K562 (cell line): Measurements from ENCODE around the gene SLC36A2. TPM values are rescaled to one million over a fixed set of nuclear protein-coding genes. Genes with fewer than 3 reads are reported as not detected.

ENCODE experiments used
- ATAC-seq: fragments of 200-7000 bp; cut with Tn5 transposase; 3 replicates; pipeline ENCODE4 v1.9.1; 2020; ENCODE audit warnings: moderate library complexity
- BruUV-seq: library from RNA; stranded (reverse); fragments of 400-500 nt; replicated peaks from 2 replicates; lab custom pipeline; 2021; lab: Mats Ljungman, UMichigan
- CTCF ChIA-PET: fragments of 300-600 bp; formaldehyde crosslinking; extraction: SDS; loops from one replicate; lab custom pipeline; 2021; ENCODE audit warnings: low intra/inter-chr PET ratio; lab: Yijun Ruan, JAX
- POLR2A ChIA-PET: fragments of 300-600, 350-650 bp; sonication (Branson Sonifier 250); formaldehyde crosslinking; extraction: SDS; loops from one replicate; lab custom pipeline; 2021; ENCODE audit warnings: antibody characterized with exemption, inconsistent platforms; lab: Yijun Ruan, JAX
- DNase-seq, 4 experiments: peaks; one replicate each; pipeline versions ENCODE4 v3.0.0 to v3.0.0-alpha.2; 2011 to 2018; ENCODE audit warnings: low spot score in 3 of 4, mixed read lengths in 3 of 4; ENCODE audit errors: extremely low read depth in 1 of 4
- FAIRE-seq: peaks from 2 replicates; lab custom pipeline; 2011; peaks lifted over from hg19 to GRCh38; lab: Jason Lieb, UNC
- H2AFZ ChIP-seq: 2 replicates; pipeline ENCODE4 v1.6.0; 2011; ENCODE audit warnings: low read depth, low read length, control low read depth, inconsistent platforms
- H3K27ac ChIP-seq: fragments of 200-600 bp; 3 replicates; pipeline ENCODE4 v1.8.0; 2011; ENCODE audit warnings: low read depth, mild to moderate bottlenecking, control low read depth, inconsistent platforms, low read length, moderate library complexity, mixed read lengths; ENCODE audit errors: extremely low read depth
- H3K27me3 ChIP-seq, 2 experiments: fragments of 300-600 bp in 1 of 2; 2 replicates in 1 of 2; 3 replicates in 1 of 2; pipeline versions ENCODE4 v1.6.0 to v1.8.0; 2011; ENCODE audit warnings: inconsistent platforms in 2 of 2, low read length in 2 of 2, mild to moderate bottlenecking in 1 of 2, mixed read lengths in 1 of 2, moderate library complexity in 1 of 2; ENCODE audit not compliant: control insufficient read depth in 2 of 2, insufficient read depth in 2 of 2
- H3K36me3 ChIP-seq: fragments of 300-600 bp; 3 replicates; pipeline ENCODE4 v1.8.0; 2011; ENCODE audit warnings: mild to moderate bottlenecking, low read length, inconsistent platforms; ENCODE audit not compliant: control insufficient read depth, insufficient read depth
- H3K4me1 ChIP-seq, 2 experiments: fragments of 200-600 bp in 1 of 2; replicated peaks in 1 of 2; 2 replicates in 1 of 2; 3 replicates in 1 of 2; pipeline versions ENCODE4 v1.5.1 to v1.8.0; 2011; ENCODE audit warnings: inconsistent platforms in 2 of 2, low read length in 2 of 2, mild to moderate bottlenecking in 1 of 2, mixed read lengths in 1 of 2, moderate library complexity in 1 of 2; ENCODE audit not compliant: control insufficient read depth in 2 of 2, insufficient read depth in 2 of 2
- H3K4me2 ChIP-seq: 2 replicates; pipeline ENCODE4 v1.6.1; 2011; ENCODE audit warnings: low read length, control low read depth, inconsistent platforms, mixed read lengths; ENCODE audit not compliant: insufficient read depth
- H3K4me3 ChIP-seq: fragments of 200-600 bp; sonication (generic), shearing (Covaris generic); 2 replicates; pipeline ENCODE4 v1.5.1; 2016; ENCODE audit warnings: control low read depth, inconsistent platforms
- H3K79me2 ChIP-seq: fragments of 200-600 bp; 3 replicates; pipeline ENCODE4 v1.8.0; 2011; ENCODE audit warnings: low read length, inconsistent platforms; ENCODE audit not compliant: control insufficient read depth, insufficient read depth
- H3K9ac ChIP-seq, 2 experiments: 2 replicates each; pipeline versions ENCODE4 v1.6.0 to v1.6.1; 2011; ENCODE audit warnings: low read depth in 2 of 2, low read length in 2 of 2, control low read depth in 1 of 2, inconsistent platforms in 1 of 2, mild to moderate bottlenecking in 1 of 2, mixed read lengths in 1 of 2; ENCODE audit not compliant: insufficient read depth in 1 of 2
- H3K9me1 ChIP-seq: one replicate; pipeline ENCODE4 v1.6.0; 2011; ENCODE audit warnings: inconsistent platforms, mild to moderate bottlenecking, low read length, moderate library complexity; ENCODE audit not compliant: control insufficient read depth, insufficient read depth
- H3K9me3 ChIP-seq: replicated peaks from 2 replicates; pipeline ENCODE4 v1.5.1; 2011; ENCODE audit warnings: low read depth, low read length, inconsistent platforms; ENCODE audit not compliant: control insufficient read depth, insufficient read depth
- H4K20me1 ChIP-seq: replicated peaks from 2 replicates; pipeline ENCODE4 v1.6.1; 2011; ENCODE audit warnings: low read length, inconsistent platforms, mixed read lengths; ENCODE audit not compliant: control insufficient read depth, insufficient read depth
- CC2D1A ChIP-seq: fragments of 450-650 bp; IDR thresholded peaks from 2 replicates; pipeline ENCODE4 v1.6.1; 2017; ENCODE audit warnings: mild to moderate bottlenecking
- EWSR1 ChIP-seq: fragments of 450-650 bp; IDR thresholded peaks from 2 replicates; pipeline ENCODE4 v1.6.1; 2018; ENCODE audit warnings: borderline replicate concordance, mild to moderate bottlenecking, low read depth, moderate library complexity; ENCODE audit not compliant: partially characterized antibody
- FOXP1 ChIP-seq: sonication (generic); formaldehyde crosslinking; IDR thresholded peaks from 2 replicates; pipeline ENCODE4 v1.8.0; 2022; ENCODE audit warnings: mild to moderate bottlenecking, missing genetic modification reagents
- HDGF ChIP-seq: fragments of 450-650 bp; IDR thresholded peaks from 2 replicates; pipeline ENCODE4 v1.6.1; 2016
- PHB ChIP-seq: fragments of 250-450 bp; sonication (Bioruptor Pico); IDR thresholded peaks from 2 replicates; pipeline ENCODE4 v1.5.0; 2021
- PTRF ChIP-seq: fragments of 450-650 bp; IDR thresholded peaks from 2 replicates; pipeline ENCODE4 v1.6.1; 2016; ENCODE audit warnings: mild to moderate bottlenecking, missing genetic modification characterization, missing compliant biosample characterization
- TAF9B ChIP-seq: fragments of 450-650 bp; IDR thresholded peaks from 2 replicates; pipeline ENCODE4 v1.6.1; 2018; ENCODE audit warnings: mild to moderate bottlenecking; ENCODE audit not compliant: partially characterized antibody
- TCF7L2 ChIP-seq: fragments of 150-350 bp; IDR thresholded peaks from 2 replicates; pipeline ENCODE4 v1.6.1; 2016; ENCODE audit warnings: low read depth, mild to moderate bottlenecking, low read length, moderate library complexity
- TSHZ1 ChIP-seq: fragments of 250-450 bp; sonication (Bioruptor Pico); IDR thresholded peaks from 2 replicates; pipeline ENCODE4 v1.4.0; 2020; ENCODE audit warnings: mild to moderate bottlenecking, moderate library complexity
- XRCC3 ChIP-seq: fragments of 450-650 bp; IDR thresholded peaks from 2 replicates; pipeline ENCODE4 v1.6.1; 2017; ENCODE audit warnings: mild to moderate bottlenecking, moderate library complexity
- ZNF140 ChIP-seq: fragments of 250-450 bp; sonication (Bioruptor Pico); IDR thresholded peaks from 2 replicates; pipeline ENCODE4 v1.8.0; 2021; ENCODE audit warnings: moderate library complexity, mild to moderate bottlenecking, inconsistent platforms
- WGBS: fragments of 100-300 bp; shearing (Covaris generic); methylation state at CpG from one replicate; pipeline ENCODE4 v1.1.6; 2016; ENCODE audit warnings: low coverage, mixed read lengths; ENCODE audit not compliant: insufficient coverage; ENCODE audit errors: missing lambda C conversion rate; 5-methylcytosine and 5-hydroxymethylcytosine counted together
- in situ Hi-C: fragments of 300-500 bp; cut with MboI; formaldehyde crosslinking; loops from 4 replicates; pipeline ENCODE4 v1.15.0; 2018; ENCODE audit warnings: inconsistent platforms, mixed read lengths
- intact Hi-C: fragments of 100-400 bp; cut with micrococcal nuclease; formaldehyde crosslinking; loops from 2 replicates; pipeline ENCODE4 v1.14.2; 2022
- polyA plus RNA-seq, 8 experiments: library from polyadenylated mRNA; depleted of rRNA in 4 of 8; stranded (reverse) in 5 of 8; unstranded in 3 of 8; fragments of >200 nt; fragmentation: Nextera tagmentation in 2 of 8; fragmentation: Illumina TruSeq in 1 of 8; extraction: Ambion mirVana in 2 of 8; extraction: Trizol in 1 of 8; gene quantifications; 2 replicates each; pipeline versions ENCODE4 v1.2.1 to v1.2.3, GENCODE V29; 2011 to 2014; ENCODE audit warnings: inconsistent platforms in 1 of 8, missing spikeins in 1 of 8
- total RNA-seq, 7 experiments: library from RNA; depleted of rRNA in 6 of 7; stranded (reverse); fragments of >200 nt in 6 of 7; fragmentation: Illumina TruSeq in 2 of 7; extraction: Trizol in 2 of 7; gene quantifications; 2 replicates each; pipeline versions ENCODE4 v1.2.1 to v1.2.3, GENCODE V29; 2011 to 2021; ENCODE audit warnings: low replicate concordance in 1 of 7

Gene SLC36A2
- total and polyA plus RNA-seq, 9 of the 15 experiments (the other 6 are each of a cell fraction or from before 2014, with no cell fraction given), result not detected

GRCh38 chr5:151281001-151281639 is 66.2 kb downstream of the SLC36A2 start:
- Histone ChIP-seq H3K9me3 (no peaks in the 10 kb centered on the region), H3K4me3 (no peak overlapping the region), H3K9ac (no peak overlapping the region; a peak in 1 of 4 replicates), H3K79me2 (no peaks in the 10 kb centered on the region), H3K36me3 (no peaks in the 10 kb centered on the region), H3K27me3 (peaks cover 7 to 30% of the 10 kb centered on the region in 2 experiments), H4K20me1 (no peaks in the 10 kb centered on the region), H3K27ac (no peak overlapping the region), H3K4me1 (no peaks in the 10 kb centered on the region), H3K4me2 (no peak overlapping the region), H2AFZ (no peak overlapping the region), H3K9me1 (no peaks in the 10 kb centered on the region)
- ChIA-PET CTCF (no interaction called here), POLR2A (interaction anchor here (1.2 kb wide), 1 partner anchor 28 kb away, joined by 5 read pairs; the partner anchor contains the start of gene GM2A)
- in situ Hi-C loops, result no loop called here
- no peak for FAIRE-seq
- TF ChIP-seq TAF9B, result no peak
- TF ChIP-seq XRCC3, result no peak
- no peak for TF ChIP-seq CC2D1A
- TF ChIP-seq TCF7L2, result no peak
- TF ChIP-seq PTRF (tag), result no peak
- no peak for TF ChIP-seq ZNF140
- TF ChIP-seq TSHZ1 (CRISPR knock-in tag), result no peak
- no peak for TF ChIP-seq FOXP1 (CRISPR knock-in tag)
- TF ChIP-seq EWSR1, result no peak
- TF ChIP-seq PHB (CRISPR knock-in tag), result no peak
- no peak for TF ChIP-seq HDGF
- intact Hi-C loops, result no loop called here
- ATAC-seq, result no peak
- no TSS peak for BruUV-seq
- DNase-seq, result no peak
- whole genome bisulfite sequencing, result 0% methylated on average over 13 of the region's 13 CpGs
